ENCODE results near the gene DHX35. TPM values are rescaled to one million over a fixed set of nuclear protein-coding genes. Genes with fewer than 3 reads are reported as not detected.
A peak's percentile ranks its signal among the peaks of the same experiment; 100 is the strongest.

The DHX35 gene
- total and polyA plus RNA-seq, 2 of the 13 experiments (the other 11 are each of a cell fraction or from before 2014, with no cell fraction given): 25.8 to 28.7 TPM

- no peak for TF ChIP-seq HIC2 (CRISPR knock-in tag; IDR thresholded peaks at IDR 0.05; ENCODE audit: low read depth)
- TF ChIP-seq RARA (CRISPR knock-in tag; IDR thresholded peaks at IDR 0.05): peak; percentile 14; the same call in 1 of the 2 replicates
- no peak for TF ChIP-seq ZNF430 (CRISPR knock-in tag; IDR thresholded peaks at IDR 0.05)
- peak; percentile 53; the same call in 1 of the 2 replicates for TF ChIP-seq NR2F6 (IDR thresholded peaks at IDR 0.05)
- peak; percentile 71; the same call in 1 of the 2 replicates for TF ChIP-seq NR2F6 (CRISPR knock-in tag; IDR thresholded peaks at IDR 0.05)
- TF ChIP-seq KDM5B (CRISPR knock-in tag; IDR thresholded peaks at IDR 0.05; ENCODE audit: borderline replicate concordance): no peak
- peak; percentile 65; the same call in 1 of the 2 replicates for TF ChIP-seq ZNF644 (CRISPR knock-in tag; IDR thresholded peaks at IDR 0.05; ENCODE audit: low read depth)
- TF ChIP-seq ASH2L (IDR thresholded peaks at IDR 0.05; ENCODE audit: insufficient read length, low read depth, low read length): peak; percentile 72
- no peak for TF ChIP-seq KDM3A (CRISPR knock-in tag; IDR thresholded peaks at IDR 0.05; ENCODE audit: low read depth)
- no peak for TF ChIP-seq RNF219 (CRISPR knock-in tag; IDR thresholded peaks at IDR 0.05)
- TF ChIP-seq CHD4 (IDR thresholded peaks at IDR 0.05; ENCODE audit: borderline replicate concordance, low read length): no peak
- 0 out of 2 replicates have a peak, but pooled peaks have one; percentile 31 for TF ChIP-seq ZNF503 (CRISPR knock-in tag; IDR thresholded peaks at IDR 0.05)
- TF ChIP-seq ZFX (CRISPR knock-in tag; IDR thresholded peaks at IDR 0.05; ENCODE audit: low read depth): peak; percentile 59; the same call in 1 of the 2 replicates
- TF ChIP-seq NAIF1 (CRISPR knock-in tag; IDR thresholded peaks at IDR 0.05; ENCODE audit: borderline replicate concordance): no peak
- no peak for TF ChIP-seq ZNF281 (CRISPR knock-in tag; IDR thresholded peaks at IDR 0.05; ENCODE audit: borderline replicate concordance)
- no peak for TF ChIP-seq ZKSCAN5 (CRISPR knock-in tag; IDR thresholded peaks at IDR 0.05)
- TF ChIP-seq HCFC1 (IDR thresholded peaks at IDR 0.05; ENCODE audit: low read depth, low read length): no peak
- no peak for TF ChIP-seq ZNF740 (CRISPR knock-in tag; IDR thresholded peaks at IDR 0.05)
- TF ChIP-seq ZFY (CRISPR knock-in tag; IDR thresholded peaks at IDR 0.05): peak; percentile 15; the same call in 1 of the 2 replicates
- TF ChIP-seq ZBTB21 (CRISPR knock-in tag; IDR thresholded peaks at IDR 0.05): 0 out of 2 replicates have a peak, but pooled peaks have one; percentile 18
- TF ChIP-seq SPEN (CRISPR knock-in tag; IDR thresholded peaks at IDR 0.05; ENCODE audit: low read depth): 0 out of 2 replicates have a peak, but pooled peaks have one; percentile 35
- no peak for TF ChIP-seq MYNN (CRISPR knock-in tag; IDR thresholded peaks at IDR 0.05; ENCODE audit: low read depth)
- no peak; the same call in 1 of the 2 replicates for TF ChIP-seq SALL1 (CRISPR knock-in tag; IDR thresholded peaks at IDR 0.05)
These were observed 51.5 kb downstream of the DHX35 start (continued) for GRCh38 chr20:39013662-39014109.

Data from HepG2 (cell line).